T-helper 2 cell (primary cell): Measurements from ENCODE around the gene CNTROB.
"Not testable (repeated sequence)": the region's sequence is repeated elsewhere in the genome, so short reads cannot be mapped to it uniquely, and the experiment has no call there.

Experiments
- DNase-seq, 5 experiments: peaks; one replicate each; pipeline versions ENCODE4 v3.0.0 to v3.0.0-alpha.2; 2012 to 2022

The CNTROB gene

GRCh38 chr17:7943291-7943690, 11.3 kb downstream of the CNTROB start:
- DNase-seq: no peak

GRCh38 chr17:7944326-7944725, 12.3 kb downstream of the CNTROB start:
- no peak for DNase-seq

GRCh38 chr17:7945651-7946050, 13.6 kb downstream of the CNTROB start:
- no peak for DNase-seq

- DNase-seq: no peak
These were observed 14.4 kb downstream of the CNTROB start for GRCh38 chr17:7946441-7946840.

GRCh38 chr17:7947651-7948050, 15.6 kb downstream of the CNTROB start:
- no peak for DNase-seq

GRCh38 chr17:7950578-7950977, 18.6 kb downstream of the CNTROB start:
- DNase-seq: no peak

GRCh38 chr17:7951143-7951792, 19.3 kb downstream of the CNTROB start:
- peak in 2 of 5 experiments; percentile 14 to 89 for DNase-seq

GRCh38 chr17:7953266-7953665, 21.3 kb downstream of the CNTROB start:
- DNase-seq: not testable (repeated sequence)

GRCh38 chr17:7955414-7956227, 23.6 kb downstream of the CNTROB start:
- DNase-seq: no peak

GRCh38 chr17:7956228-7956965, 24.4 kb downstream of the CNTROB start:
- DNase-seq: no peak

GRCh38 chr17:7959503-7960253, 27.7 kb downstream of the CNTROB start:
- no peak for DNase-seq

- DNase-seq: no peak
These were observed 29.4 kb downstream of the CNTROB start for GRCh38 chr17:7961421-7961820.

GRCh38 chr17:7967751-7968150, 35.7 kb downstream of the CNTROB start:
- DNase-seq: no peak

- DNase-seq: no peak
These were observed 37.4 kb downstream of the CNTROB start for GRCh38 chr17:7969433-7969832.

- DNase-seq: no peak
These were observed 39.6 kb downstream of the CNTROB start for GRCh38 chr17:7971651-7972050.

- no peak for DNase-seq
These were observed 40.3 kb downstream of the CNTROB start for GRCh38 chr17:7972131-7972785.

GRCh38 chr17:7974638-7975131, 42.7 kb downstream of the CNTROB start:
- no peak for DNase-seq

GRCh38 chr17:7977039-7977438, 45.0 kb downstream of the CNTROB start:
- DNase-seq: no peak

GRCh38 chr17:7977805-7978204, 45.8 kb downstream of the CNTROB start:
- DNase-seq: no peak

- DNase-seq: peak in 1 of 5 experiments; percentile 27
These were observed 50.2 kb downstream of the CNTROB start for GRCh38 chr17:7982173-7982572.

GRCh38 chr17:7982666-7983065, 50.7 kb downstream of the CNTROB start:
- DNase-seq: no peak

GRCh38 chr17:7984904-7985303, 52.9 kb downstream of the CNTROB start:
- no peak for DNase-seq
